ENCODE data around the gene MYH7.
"Not testable (repeated sequence)": the region's sequence is repeated elsewhere in the genome, so short reads cannot be mapped to it uniquely, and the experiment has no call there.

MYH7 gene

DNA sequence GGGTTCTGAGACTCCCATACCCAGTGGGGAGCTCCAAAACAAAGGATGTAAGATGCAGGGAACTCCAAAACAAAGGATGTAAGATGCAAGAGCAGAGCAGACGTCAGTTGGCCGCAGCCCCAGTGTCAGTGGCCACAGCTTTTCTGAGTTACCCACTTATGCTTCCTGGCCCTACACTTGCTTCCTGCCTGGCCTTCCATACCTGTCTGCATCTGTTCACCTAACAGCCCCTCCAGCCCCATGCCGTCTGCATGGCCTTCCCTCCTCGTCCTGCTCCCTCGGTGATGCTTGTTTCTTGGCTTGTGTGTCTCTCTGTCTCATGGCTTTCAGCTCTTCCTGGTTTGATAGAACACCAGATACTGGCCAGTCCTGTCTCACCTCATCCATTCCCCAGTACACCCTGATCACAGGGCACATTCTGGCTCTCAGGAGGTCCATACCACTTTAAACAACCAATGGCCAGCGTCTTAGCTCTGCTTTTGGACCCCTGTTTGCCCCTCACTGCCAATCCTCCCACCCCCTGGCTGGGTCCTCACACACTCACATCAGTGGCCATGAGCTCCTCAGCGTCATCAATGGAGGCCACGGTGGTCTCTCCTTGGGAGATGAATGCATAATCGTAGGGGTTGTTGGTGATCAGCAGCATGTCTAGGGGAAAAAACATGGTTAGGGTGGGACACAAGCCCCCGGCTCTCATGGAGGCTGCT, 5.3 kb downstream of the MYH7 start:
- DNase-seq = no peak

DNA sequence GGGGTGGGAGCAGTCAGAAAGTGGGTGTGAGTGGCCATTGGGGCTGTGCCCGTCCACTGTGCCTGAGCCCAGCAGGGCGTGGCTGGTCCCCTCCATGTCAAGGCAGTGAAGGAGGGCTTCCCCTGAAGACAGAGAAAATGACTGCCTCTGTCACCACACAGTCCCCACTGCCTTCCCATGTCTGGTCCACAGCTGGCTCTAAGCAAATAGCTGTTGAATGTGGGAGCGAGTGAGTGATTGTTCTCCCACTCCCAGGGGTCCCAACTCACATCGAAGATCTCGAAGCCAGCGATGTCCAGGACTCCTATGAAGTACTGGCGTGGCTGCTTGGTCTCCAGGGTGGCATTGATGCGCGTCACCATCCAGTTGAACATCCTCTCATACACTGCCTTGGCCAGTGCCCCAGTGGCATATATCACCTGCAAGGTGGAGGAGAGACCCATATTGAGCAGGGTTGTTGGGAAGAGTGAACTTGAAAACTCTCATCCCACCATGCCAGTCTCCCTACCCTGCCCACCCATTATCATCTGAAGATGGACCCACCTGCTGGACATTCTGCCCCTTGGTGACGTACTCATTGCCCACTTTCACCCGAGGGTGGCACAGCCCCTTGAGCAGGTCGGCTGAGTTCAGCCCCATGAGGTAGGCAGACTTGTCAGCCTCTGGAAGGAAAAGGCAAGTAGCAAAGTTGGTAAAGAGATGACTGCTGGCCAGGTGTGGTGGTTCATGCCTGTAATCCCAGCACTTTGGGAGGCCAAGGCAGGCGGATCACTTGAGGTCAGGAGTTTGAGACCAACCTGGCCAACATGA, 6.6 kb downstream of the MYH7 start:
- no peak for DNase-seq

DNA sequence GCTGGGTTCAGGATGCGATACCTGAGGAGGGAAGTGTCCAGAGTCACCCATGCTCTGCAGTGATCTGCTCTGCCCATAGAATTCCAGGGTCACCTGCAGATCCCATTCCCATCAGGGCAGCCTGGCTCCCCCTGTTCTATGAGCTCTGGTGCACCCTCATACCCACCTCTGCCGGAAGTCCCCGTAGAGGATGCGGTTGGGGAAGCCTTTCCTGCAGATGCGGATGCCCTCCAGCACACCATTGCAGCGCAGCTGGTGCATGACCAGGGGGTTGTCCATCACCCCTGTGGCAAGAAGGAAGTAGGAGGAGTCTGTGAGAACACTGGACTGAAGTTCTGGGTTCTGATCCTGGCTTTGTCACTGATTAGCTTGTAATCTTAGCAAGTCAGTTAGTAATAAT, 9.7 kb downstream of the MYH7 start:
- not testable (repeated sequence) for DNase-seq

DNA sequence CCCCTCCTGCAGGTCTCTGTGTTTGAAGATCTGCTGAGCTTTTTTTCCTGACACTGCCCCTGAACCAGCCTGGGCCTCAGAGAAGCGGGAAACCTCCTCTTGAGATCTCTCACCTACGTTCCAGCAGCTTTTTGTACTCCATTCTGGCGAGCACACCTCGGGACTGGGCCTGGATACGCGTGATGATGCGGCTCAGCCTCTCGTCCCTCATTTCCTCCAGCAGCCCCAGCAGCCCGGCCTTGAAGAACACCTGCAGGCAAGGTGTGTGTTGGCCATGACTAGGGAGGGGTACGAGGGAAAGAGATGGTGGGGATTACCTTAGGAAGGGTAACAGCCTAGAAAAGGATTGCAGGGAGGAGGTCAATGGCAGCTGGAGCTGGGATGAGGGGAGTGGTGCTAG, 10.3 kb downstream of the MYH7 start:
- DNase-seq = no peak

DNA sequence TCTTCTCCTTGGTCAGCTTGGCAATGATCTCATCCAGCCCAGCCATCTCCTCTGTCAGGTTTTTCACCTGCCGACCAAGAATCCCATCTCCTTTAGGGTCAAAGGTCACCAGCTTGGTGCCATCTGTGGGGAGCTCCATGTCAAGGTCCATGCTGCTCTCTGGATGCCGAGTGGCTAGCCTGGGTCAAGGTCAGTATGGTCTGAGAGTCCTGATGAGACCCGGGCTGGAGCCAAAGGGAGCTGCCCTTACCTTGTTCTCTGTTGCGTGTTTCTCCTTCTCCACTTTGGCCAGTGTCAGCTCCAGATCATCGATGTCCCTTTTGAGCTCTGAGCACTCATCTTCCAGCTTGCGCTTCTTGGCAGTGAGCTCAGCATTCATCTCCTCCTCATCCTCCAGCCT, 11.8 kb downstream of the MYH7 start:
- DNase-seq = no peak

DNA sequence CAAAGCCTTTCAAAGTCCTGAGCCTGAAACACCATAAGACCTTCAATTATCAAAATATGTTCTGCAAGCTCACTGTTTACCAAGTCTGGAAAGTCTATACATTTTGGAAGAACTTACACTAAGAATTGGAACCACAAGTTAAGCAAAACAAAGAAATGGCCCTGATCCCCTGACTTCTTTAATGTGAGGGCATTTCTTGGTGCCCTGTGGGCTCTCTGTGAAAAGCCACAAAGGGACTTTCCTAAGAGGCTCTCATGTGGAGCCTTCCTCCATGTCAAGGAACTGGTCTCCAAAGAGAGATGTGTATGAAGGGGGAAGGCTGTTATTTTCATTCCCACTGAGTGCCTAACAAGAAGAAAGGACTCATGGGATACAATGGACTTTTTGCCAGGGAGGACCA, 13.9 kb downstream of the MYH7 start:
- DNase-seq = no peak

DNA sequence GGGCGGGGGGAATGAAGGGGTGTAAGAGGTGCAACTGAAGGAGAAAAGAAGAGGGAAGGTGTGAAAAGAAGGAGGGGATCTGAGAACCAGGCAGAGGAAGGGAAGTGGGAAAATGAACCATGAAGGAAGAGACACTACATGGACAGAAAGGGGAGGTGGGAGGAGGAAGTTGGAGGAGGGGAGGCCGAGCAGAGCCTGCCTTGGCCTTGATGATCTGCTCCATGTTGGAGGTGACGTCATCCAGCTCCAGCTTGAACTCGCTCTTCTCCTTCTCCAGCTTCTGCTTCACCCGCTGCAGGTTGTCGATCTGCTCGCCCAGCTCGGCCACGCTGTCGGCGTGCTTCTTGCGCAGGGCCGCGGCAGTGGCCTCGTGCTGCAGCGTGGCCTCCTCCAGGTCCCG, 15.8 kb downstream of the MYH7 start:
- not testable (repeated sequence) for DNase-seq

DNA sequence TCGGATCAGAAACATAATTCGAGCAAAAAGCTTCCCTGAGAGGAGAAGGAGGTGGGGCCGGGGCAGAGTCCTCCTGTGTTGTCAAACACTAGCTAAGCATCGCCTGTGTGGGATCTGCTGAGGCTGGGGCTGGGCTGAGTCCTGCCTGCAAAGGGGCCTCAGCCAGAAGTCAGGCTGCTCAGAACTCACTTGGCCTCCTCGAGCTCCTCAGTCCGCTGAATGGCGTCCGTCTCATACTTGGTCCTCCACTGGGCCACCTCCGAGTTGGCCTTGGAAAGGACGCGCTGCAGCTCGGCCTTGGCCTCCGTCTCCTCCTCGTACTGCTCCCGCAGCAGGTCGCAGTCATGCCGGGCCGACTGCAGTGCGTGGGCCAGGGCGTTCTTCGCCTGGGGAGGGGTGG, 17.4 kb downstream of the MYH7 start:
- DNase-seq = no peak

DNA sequence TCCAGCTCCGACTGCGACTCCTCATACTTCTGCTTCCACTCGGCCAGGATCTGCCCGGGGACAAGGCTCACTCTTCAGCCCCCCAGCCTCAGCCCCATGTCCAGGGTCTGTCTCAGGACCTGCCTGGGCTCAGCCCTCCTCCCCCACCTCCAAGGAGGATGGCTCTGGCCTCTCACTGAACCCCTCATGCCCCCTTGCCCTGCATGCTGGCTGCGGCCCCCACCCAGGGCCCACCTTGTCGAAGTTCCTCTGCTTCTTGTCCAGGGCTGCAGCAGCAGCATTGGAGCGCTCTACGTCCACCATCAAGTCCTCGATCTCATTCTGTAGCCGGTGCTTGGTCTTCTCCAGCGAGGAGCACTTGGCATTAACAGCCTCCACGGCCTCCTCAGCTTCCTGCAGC, 18.2 kb downstream of the MYH7 start:
- DNase-seq = not testable (repeated sequence)

DNA sequence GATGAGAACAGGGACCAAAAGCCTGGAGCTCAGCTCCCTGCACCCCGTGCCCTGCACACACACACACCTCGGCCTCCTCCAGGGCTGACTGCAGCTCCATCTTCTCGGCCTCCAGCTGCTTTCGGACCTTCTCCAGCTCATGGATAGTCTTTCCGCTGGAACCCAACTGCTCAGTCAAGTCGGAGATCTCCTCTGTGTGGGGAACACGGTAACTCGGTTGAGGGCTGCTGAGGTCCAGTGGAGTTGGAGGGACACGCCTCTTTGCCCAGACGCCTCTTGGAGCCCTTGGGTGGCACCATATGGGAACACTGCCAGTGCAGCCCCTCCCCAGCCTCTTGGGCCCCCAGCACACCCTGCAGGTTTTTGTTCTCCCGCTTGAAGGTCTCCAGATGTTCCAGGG, 18.7 kb downstream of the MYH7 start:
- DNase-seq = no peak

DNA sequence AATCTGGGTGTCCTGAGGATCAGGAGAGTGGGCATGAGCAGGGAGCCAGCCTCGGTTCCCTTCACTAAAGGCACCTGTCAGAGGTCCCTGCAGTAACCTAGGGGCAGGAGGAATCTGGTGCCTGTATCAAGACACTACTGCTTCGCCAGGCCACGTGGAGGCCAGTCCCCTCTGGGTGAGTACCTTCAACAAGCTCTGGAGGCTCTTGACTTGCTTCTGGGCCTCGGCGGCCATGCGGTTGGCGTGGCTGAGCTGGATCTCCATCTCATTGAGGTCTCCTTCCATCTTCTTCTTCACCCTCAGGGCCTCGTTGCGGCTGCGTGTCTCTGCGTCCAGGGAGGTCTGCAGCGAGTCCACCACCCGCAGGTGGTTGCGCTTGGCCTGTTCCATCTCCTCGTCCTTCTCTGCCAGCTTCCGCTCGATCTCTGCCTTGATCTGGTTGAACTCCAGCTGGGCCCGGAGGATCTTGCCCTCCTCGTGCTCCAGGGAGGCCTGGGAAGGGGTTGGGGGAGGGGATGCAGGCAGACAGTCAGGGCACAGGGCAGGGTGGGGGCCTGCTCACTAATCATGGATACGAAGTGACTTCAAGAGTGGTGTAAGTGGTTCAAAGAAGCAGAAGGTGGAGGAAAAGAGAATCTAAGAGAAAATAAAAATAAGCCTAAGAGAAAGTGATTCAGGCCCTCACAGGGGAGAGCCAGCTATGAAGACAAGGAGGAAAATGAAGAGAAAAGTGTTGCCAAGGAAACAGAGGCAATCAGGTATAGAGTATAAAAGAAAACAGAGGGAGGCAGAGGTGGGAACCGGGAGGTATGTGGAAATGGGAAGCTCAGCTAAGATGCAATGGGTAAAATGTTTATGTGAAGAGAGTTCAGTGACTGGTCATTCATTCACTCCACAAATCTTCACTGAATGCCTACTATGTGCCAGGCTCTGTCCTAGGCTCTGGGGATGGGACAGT, 19.4 kb downstream of the MYH7 start:
- no peak for DNase-seq

DNA sequence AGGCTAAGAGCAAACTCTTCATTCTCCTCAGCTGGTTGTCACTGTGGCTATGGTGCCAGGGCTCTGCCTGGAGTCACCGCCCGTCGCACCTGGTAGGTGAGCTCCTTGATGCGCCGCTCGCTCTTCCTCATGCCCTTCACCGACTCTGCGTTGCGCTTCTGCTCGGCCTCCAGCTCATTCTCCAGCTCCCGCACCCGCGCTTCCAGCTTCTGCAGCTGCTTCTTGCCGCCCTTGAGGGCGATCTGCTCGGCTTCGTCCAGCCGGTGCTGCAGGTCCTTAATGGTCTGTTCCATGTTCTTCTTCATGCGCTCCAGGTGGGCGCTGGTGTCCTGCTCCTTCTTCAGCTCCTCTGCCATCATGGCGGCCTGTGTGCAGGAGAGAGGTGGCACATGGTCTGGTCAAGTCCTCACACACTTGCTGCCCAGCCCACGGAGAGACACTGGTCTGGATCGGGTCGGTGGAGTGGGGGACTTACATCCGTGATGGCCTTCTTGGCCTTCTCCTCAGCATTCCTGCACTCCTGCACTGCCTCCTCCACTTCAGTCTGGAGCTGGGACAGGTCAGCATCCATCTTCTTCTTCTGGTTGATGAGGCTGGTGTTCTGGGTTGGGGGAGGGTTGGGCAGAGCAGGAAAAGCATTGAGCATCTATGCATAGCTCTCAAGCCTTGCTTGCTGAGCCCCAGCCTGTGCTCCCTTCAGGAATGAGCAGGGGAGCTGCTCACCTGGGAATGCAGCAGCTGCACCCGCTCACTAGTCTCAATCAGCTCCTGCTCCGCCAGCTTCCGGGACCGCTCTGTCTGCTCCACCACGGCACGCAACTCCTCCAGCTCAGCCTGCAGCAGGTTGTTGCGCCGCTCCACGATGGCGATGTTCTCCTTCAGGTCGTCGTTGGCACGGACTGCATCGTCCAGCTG, 20.3 kb downstream of the MYH7 start:
- no peak for DNase-seq

DNA sequence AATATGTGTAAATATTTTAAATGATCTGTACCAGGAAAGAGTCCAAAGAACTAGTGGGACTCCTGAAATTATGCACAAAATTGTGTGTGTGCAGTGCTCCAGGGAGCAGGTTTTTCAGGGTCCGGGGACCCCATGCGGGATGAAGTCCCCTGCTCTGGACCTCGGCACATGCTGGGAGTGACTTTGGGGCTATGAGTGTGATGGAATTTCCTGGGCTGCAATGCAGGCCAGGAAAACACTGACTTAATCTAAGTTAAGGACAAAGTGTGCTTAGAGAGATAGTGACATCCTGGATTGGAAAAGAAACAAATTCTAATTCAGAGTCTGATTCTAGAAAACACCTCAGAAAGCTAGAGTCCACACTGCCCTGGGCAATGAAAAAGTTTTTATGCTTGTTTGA, 21.2 kb downstream of the MYH7 start:
- no peak for DNase-seq

DNA sequence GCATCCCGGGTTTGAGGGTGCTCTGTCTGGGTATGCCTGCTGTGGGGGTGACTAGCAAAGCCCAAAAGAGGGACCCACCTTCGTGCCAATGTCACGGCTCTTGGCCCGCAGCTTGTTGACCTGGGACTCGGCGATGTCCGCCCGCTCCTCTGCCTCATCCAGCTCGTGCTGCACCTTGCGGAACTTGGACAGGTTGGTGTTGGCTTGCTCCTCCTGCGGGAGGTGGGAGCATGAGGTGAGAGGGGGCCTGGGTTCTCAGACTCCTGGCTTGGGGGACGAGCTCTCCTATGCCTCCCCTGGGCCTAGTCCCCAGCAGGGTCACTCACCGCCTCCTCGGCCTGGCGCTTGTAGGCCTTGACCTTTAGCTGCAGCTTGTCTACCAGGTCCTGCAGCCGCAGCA, 21.8 kb downstream of the MYH7 start:
- DNase-seq = no peak

DNA sequence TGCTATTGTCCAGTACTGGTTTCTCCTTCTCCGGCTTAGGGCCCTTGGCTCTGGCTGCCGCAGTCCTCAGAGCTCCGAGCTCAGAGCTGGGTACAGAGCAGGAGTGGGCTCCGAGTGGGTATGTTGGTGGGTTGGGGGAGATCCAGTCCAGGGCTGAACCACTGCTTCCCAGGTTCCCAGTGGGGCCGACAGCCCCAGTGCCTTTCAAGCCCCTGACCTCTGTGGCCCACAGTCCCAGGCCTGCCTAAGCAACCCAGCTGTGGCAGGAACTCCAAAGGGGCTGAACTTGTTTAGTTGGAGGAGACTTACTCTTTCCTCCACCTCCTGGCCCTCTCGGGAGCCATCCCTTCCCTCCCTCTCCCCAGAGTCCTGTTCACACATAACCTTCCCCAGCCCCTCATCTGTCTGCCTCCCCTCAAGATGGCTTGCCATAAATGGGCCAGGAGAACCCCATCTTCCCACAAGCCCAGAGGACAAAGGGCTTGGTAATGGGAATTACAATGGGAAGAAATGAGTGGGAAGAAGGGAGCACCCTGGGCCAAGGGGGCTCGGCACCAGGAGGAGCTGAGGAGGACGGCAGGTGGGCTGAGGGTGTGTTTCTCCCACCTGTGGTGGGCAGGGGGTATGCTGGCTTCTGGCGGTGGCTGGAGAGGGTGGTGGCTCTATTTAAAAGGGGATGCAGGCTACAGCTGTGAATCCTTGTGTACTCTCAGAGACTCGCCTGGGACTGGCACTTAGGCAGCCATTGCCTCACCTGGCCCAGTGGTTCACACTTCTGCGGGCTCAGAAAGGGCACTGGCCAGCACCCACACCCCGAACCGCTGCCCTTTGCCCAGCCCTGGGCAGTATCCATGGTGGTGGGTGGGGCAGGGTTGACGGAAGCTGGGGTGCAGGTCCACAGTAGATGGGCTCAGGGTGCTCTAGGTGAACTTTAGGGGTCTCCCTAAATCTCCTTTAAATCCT, 23.6 kb downstream of the MYH7 start:
- no peak for DNase-seq

DNA sequence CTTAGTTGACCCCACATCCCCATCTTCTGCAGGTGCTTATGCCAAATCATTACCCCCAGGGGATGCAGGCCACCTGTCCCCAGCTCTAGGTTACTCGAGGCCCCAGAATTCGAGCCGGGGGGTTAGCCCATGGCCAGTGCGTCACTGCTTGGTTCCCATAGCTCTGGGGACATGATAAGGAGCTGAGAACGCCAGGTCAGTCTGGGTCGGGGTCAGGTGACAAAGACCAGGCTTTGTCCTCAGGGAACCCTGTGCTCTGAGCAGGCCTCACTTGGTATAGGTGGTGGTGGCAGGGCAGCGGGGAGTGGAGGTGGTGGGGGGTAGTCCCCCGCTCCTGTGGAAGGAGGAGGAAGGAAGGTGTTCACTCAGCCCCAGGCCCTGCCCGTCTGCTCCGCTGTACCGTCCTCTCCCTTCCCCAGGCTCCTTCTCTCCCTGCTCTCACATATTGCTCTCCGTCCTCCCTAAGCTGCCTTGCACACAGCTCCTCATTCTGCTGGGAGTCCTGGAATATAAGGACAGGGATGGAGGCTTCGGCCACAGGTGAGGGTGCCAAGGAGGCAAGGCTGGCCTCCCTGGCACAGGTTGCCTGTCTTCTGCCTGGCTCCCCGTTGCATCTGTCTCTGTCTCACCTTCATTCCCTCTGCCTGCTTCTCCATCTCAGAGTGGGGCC, 25.4 kb downstream of the MYH7 start:
- no peak for DNase-seq

DNA sequence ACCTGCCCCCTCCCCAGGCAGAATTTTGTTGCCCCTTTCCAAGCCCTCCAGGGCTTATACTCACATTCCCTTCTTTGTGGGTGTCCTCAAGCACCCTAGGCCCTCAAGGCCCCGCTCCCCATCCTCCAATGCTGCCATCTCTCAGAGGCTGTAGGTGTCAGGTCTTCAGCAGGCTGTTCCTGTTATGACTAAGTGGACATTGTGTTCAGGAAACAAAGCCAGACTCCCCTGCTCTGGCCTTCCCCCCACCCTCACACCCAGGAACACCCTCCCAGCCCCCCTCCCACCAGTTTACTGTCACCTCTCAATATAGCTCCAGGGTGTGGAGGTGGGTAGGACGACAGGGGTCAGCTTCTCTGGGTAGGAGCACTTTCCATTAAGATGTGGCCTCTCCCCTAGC, 26.0 kb downstream of the MYH7 start:
- DNase-seq = no peak

DNA sequence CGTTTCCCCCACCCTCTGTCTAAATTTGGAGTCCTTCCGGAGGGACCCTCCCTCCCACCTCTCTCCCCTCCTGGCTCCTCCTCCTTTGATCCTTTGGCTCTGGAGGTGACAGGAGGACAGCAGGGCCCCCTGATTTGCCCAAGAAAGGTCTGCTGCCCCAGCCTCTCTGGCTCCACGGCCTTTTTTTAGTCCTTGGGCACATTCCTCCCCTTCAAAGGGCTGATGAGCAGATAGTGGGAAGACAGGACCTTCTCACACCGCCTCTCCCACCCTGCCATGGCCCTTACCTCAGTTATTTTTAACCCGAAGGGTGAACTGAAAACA, 27.2 kb downstream of the MYH7 start:
- DNase-seq = no peak

DNA sequence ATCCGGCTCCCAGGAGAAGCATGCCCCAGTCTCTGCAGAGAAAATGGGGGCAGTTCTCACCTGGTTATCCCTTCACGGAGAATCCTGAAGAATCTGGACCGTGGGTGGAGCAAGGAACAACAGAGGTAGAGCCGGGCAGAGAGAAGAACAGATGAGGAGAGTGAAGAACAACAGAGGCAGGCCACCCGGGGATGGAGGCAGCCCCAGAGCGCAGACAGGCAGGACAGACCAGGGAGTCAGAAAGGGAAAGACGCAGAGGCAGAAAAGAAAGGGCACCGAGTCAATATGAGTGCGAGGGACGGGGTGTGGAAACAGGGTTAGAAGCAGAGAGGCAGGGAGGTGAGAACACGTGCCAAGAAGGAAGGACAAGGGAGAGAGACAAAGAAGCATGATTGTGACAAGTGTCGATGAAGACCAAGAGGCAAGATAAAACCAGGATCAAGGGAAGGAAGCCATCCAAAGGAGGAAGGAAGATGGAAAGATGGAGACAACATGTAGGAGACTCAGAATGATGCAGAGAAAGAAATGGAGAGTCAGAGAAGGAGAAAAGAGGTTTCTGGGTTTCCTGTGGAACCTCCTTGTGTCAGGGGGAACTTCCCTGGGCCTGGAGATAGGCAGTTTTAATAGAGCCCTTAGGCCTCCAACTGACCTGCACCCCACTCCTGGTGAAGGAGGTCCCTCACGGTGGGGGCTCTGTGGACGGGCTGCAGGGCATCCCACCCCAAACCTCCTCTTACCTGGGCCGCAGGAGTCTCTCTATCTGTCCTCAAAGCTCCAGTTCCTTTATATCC, 27.7 kb downstream of the MYH7 start, which contains the start of gene MYH6:
Gene MYH6, minus strand, starts transcription at position 758 of the 791 bp plus-strand sequence. CDS start 1,050 bp downstream, outside the sequence.
- DNase-seq = no peak

All from activated CD4-positive, alpha-beta T cell treated with anti-CD3 and anti-CD28 coated beads, Interleukin-2, amount 50 U/mL, for 4 hours (primary cell).